ENCODE measurements around the gene SYNPO2.
"Not testable (repeated sequence)": the region's sequence is repeated elsewhere in the genome, so short reads cannot be mapped to it uniquely, and the experiment has no call there.

The SYNPO2 gene

GRCh38 chr4:119008761-119009160 lies 120.1 kb downstream of the SYNPO2 start:
- no peak for DNase-seq

- DNase-seq = not testable (repeated sequence)
Measured at GRCh38 chr4:119010221-119010620, 121.6 kb downstream of the SYNPO2 start.

GRCh38 chr4:119010909-119011606 lies 122.4 kb downstream of the SYNPO2 start:
- DNase-seq = no peak

GRCh38 chr4:119011607-119011988 lies 122.9 kb downstream of the SYNPO2 start:
- DNase-seq = no peak

GRCh38 chr4:119014658-119015057 lies 126.0 kb downstream of the SYNPO2 start:
- no peak for DNase-seq

- no peak for DNase-seq
Measured at GRCh38 chr4:119016636-119017035, 128.0 kb downstream of the SYNPO2 start.

GRCh38 chr4:119017636-119018035 lies 129.0 kb downstream of the SYNPO2 start:
- no peak for DNase-seq

GRCh38 chr4:119020158-119020557 lies 131.5 kb downstream of the SYNPO2 start:
- no peak for DNase-seq

- DNase-seq = not testable (repeated sequence)
Measured at GRCh38 chr4:119022520-119022919, 133.9 kb downstream of the SYNPO2 start.

- no peak for DNase-seq
Measured at GRCh38 chr4:119024102-119024501, 135.4 kb downstream of the SYNPO2 start.

- DNase-seq = no peak
Measured at GRCh38 chr4:119025420-119025819, 136.8 kb downstream of the SYNPO2 start.

GRCh38 chr4:119025916-119026661 lies 137.4 kb downstream of the SYNPO2 start:
- no peak for DNase-seq

- no peak for DNase-seq
Measured at GRCh38 chr4:119026662-119027444, 138.2 kb downstream of the SYNPO2 start.

- DNase-seq = no peak
Measured at GRCh38 chr4:119027811-119028210, 139.2 kb downstream of the SYNPO2 start.

GRCh38 chr4:119028296-119028695 lies 139.6 kb downstream of the SYNPO2 start:
- DNase-seq = no peak

GRCh38 chr4:119029847-119030535 lies 141.3 kb downstream of the SYNPO2 start:
- no peak for DNase-seq

- no peak for DNase-seq
Measured at GRCh38 chr4:119030536-119030890, 141.9 kb downstream of the SYNPO2 start.

GRCh38 chr4:119031218-119031617 lies 142.6 kb downstream of the SYNPO2 start:
- DNase-seq = no peak

- DNase-seq = no peak
Measured at GRCh38 chr4:119032921-119033685, 144.4 kb downstream of the SYNPO2 start.

GRCh38 chr4:119034276-119035008 lies 145.8 kb downstream of the SYNPO2 start:
- DNase-seq = no peak

GRCh38 chr4:119035951-119036737 lies 147.5 kb downstream of the SYNPO2 start:
- no peak for DNase-seq

All from CD4-positive, alpha-beta T cell treated with Interleukin-4 for 4 hours (primary cell).